K562 (cell line): ENCODE results near the gene MIP. TPM values are rescaled to one million over a fixed set of nuclear protein-coding genes. Genes with fewer than 3 reads are reported as not detected.

Experiments
- ELF2 ChIP-seq: fragments of 250-450 bp; sonication (Bioruptor Pico); IDR thresholded peaks from 2 replicates; pipeline ENCODE4 v1.5.0; 2021; ENCODE audit warnings: mild to moderate bottlenecking
- FOXA3 ChIP-seq, 2 experiments: fragments of 450-650 bp in 1 of 2; sonication (generic) in 1 of 2; formaldehyde crosslinking; IDR thresholded peaks in 1 of 2; conservative IDR thresholded peaks in 1 of 2; 2 replicates each; pipeline versions ENCODE4 v1.4.0 to v1.8.0; 2020 to 2022; ENCODE audit warnings: mild to moderate bottlenecking in 2 of 2, missing genetic modification reagents in 1 of 2
- FOXJ2 ChIP-seq: fragments of 200-800 bp; sonication (Bioruptor generic); IDR thresholded peaks from 2 replicates; pipeline ENCODE4 v1.6.1; 2016; ENCODE audit warnings: missing genetic modification characterization, missing compliant biosample characterization
- GATA2 ChIP-seq: sonication (generic); formaldehyde crosslinking; IDR thresholded peaks from 2 replicates; pipeline ENCODE4 v1.4.0; 2020; ENCODE audit warnings: mild to moderate bottlenecking, missing genetic modification reagents
- RCOR1 ChIP-seq, 2 experiments: IDR thresholded peaks; 2 replicates each; pipeline ENCODE4 v1.6.1; 2012; ENCODE audit warnings: low read depth in 2 of 2, low read length in 2 of 2, borderline replicate concordance in 1 of 2, improper control_type of control experiment in 1 of 2
- REST ChIP-seq, 2 experiments: fragments of 450-650 bp; formaldehyde crosslinking in 1 of 2; IDR thresholded peaks; 2 replicates each; pipeline versions ENCODE4 v1.4.0 to v1.6.1; 2014 to 2020; ENCODE audit warnings: mild to moderate bottlenecking in 2 of 2, borderline replicate concordance in 1 of 2, low read depth in 1 of 2
- TEAD1 ChIP-seq, 2 experiments: fragments of 450-650 bp in 1 of 2; sonication (generic) in 1 of 2; formaldehyde crosslinking; IDR thresholded peaks; 2 replicates each; pipeline versions ENCODE4 v1.4.0 to v1.8.0; 2020 to 2022; ENCODE audit warnings: mild to moderate bottlenecking in 2 of 2, missing genetic modification reagents in 1 of 2
- polyA plus RNA-seq, 8 experiments: library from polyadenylated mRNA; depleted of rRNA in 4 of 8; stranded (reverse) in 5 of 8; unstranded in 3 of 8; fragments of >200 nt; fragmentation: Nextera tagmentation in 2 of 8; fragmentation: Illumina TruSeq in 1 of 8; extraction: Ambion mirVana in 2 of 8; extraction: Trizol in 1 of 8; gene quantifications; 2 replicates each; pipeline versions ENCODE4 v1.2.1 to v1.2.3, GENCODE V29; 2011 to 2014; ENCODE audit warnings: inconsistent platforms in 1 of 8, missing spikeins in 1 of 8
- total RNA-seq, 7 experiments: library from RNA; depleted of rRNA in 6 of 7; stranded (reverse); fragments of >200 nt in 6 of 7; fragmentation: Illumina TruSeq in 2 of 7; extraction: Trizol in 2 of 7; gene quantifications; 2 replicates each; pipeline versions ENCODE4 v1.2.1 to v1.2.3, GENCODE V29; 2011 to 2021; ENCODE audit warnings: low replicate concordance in 1 of 7
- TF ChIP-seq, protein P1 (sequence below): fragments of 250-450 bp; sonication (Bioruptor Pico); IDR thresholded peaks from 2 replicates; pipeline ENCODE4 v1.4.0; 2020
- TF ChIP-seq, protein P2 (sequence below), 2 experiments: fragments of 450-650 bp; conservative IDR thresholded peaks; 2 replicates each; pipeline ENCODE4 v1.6.1; 2017; ENCODE audit warnings: mild to moderate bottlenecking in 2 of 2, moderate library complexity in 2 of 2

MIP gene
- total and polyA plus RNA-seq, 9 of the 15 experiments (the other 6 are each of a cell fraction or from before 2014, with no cell fraction given) = 0.09 to 0.36 (median 0.19) TPM; not detected in 5

DNA sequence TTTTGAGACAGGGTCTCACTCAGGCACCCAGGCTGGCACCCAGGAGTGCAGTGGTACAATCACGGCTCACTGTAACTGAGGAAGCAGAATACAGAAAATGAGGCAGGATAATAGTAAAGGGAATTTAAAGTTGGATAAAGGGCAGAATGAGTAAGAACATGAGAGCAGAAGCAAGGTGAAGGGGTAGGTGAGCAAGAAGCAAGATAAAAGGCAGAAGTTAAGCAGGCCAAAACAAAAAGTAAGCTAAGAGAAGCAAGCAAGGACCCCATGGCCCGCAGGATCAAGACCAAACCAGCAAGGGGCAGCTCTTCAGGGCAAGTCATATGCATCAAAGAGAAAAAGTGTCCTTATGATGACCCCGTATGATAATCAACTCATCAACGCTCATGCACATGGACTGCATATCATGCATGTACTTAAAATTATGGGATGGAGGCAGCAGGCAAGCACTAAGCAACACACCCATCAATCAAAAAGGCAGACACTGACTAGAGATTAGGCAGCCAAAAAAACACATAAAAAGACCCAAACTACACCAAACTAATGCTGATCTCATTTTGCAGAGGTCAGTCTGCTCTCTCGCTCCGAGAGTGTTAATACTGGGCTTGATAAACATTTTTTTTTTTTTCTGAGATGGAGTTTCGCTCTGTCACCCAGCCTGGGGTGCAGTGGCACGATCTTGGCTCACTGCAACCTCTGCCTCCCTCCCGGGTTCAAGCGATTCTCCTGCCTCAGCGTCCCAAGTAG is 16.9 kb downstream of the MIP start (continued):
- TF ChIP-seq, protein P1, sequence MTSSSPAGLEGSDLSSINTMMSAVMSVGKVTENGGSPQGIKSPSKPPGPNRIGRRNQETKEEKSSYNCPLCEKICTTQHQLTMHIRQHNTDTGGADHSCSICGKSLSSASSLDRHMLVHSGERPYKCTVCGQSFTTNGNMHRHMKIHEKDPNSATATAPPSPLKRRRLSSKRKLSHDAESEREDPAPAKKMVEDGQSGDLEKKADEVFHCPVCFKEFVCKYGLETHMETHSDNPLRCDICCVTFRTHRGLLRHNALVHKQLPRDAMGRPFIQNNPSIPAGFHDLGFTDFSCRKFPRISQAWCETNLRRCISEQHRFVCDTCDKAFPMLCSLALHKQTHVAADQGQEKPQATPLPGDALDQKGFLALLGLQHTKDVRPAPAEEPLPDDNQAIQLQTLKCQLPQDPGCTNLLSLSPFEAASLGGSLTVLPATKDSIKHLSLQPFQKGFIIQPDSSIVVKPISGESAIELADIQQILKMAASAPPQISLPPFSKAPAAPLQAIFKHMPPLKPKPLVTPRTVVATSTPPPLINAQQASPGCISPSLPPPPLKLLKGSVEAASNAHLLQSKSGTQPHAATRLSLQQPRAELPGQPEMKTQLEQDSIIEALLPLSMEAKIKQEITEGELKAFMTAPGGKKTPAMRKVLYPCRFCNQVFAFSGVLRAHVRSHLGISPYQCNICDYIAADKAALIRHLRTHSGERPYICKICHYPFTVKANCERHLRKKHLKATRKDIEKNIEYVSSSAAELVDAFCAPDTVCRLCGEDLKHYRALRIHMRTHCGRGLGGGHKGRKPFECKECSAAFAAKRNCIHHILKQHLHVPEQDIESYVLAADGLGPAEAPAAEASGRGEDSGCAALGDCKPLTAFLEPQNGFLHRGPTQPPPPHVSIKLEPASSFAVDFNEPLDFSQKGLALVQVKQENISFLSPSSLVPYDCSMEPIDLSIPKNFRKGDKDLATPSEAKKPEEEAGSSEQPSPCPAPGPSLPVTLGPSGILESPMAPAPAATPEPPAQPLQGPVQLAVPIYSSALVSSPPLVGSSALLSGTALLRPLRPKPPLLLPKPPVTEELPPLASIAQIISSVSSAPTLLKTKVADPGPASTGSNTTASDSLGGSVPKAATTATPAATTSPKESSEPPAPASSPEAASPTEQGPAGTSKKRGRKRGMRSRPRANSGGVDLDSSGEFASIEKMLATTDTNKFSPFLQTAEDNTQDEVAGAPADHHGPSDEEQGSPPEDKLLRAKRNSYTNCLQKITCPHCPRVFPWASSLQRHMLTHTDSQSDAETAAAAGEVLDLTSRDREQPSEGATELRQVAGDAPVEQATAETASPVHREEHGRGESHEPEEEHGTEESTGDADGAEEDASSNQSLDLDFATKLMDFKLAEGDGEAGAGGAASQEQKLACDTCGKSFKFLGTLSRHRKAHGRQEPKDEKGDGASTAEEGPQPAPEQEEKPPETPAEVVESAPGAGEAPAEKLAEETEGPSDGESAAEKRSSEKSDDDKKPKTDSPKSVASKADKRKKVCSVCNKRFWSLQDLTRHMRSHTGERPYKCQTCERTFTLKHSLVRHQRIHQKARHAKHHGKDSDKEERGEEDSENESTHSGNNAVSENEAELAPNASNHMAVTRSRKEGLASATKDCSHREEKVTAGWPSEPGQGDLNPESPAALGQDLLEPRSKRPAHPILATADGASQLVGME = no peak
- TF ChIP-seq ELF2 (CRISPR knock-in tag) = 0 out of 2 replicates have a peak, but pooled peaks have one; percentile 26
- peak in 1 of 2 experiments; percentile 73; a peak in 3 of 4 replicates for TF ChIP-seq RCOR1 (IDR thresholded peaks at IDR 0.05; ENCODE audit: borderline replicate concordance in 1 of 2, low read depth in 2 of 2, low read length in 2 of 2)
- TF ChIP-seq, protein P2, sequence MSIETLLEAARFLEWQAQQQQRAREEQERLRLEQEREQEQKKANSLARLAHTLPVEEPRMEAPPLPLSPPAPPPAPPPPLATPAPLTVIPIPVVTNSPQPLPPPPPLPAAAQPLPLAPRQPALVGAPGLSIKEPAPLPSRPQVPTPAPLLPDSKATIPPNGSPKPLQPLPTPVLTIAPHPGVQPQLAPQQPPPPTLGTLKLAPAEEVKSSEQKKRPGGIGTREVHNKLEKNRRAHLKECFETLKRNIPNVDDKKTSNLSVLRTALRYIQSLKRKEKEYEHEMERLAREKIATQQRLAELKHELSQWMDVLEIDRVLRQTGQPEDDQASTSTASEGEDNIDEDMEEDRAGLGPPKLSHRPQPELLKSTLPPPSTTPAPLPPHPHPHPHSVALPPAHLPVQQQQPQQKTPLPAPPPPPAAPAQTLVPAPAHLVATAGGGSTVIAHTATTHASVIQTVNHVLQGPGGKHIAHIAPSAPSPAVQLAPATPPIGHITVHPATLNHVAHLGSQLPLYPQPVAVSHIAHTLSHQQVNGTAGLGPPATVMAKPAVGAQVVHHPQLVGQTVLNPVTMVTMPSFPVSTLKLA (conservative IDR thresholded peaks at IDR 0.05) = peak in 1 of 2 experiments; percentile 76; a peak in 3 of 4 replicates
- TF ChIP-seq FOXJ2 = no peak
- TF ChIP-seq FOXA3 (CRISPR knock-in tag; conservative IDR thresholded peaks at IDR 0.05 in 1 of 2, IDR thresholded peaks at IDR 0.05 in 1 of 2) = no peak
- peak; percentile 97 for TF ChIP-seq REST (IDR thresholded peaks at IDR 0.05; ENCODE audit: borderline replicate concordance)
- TF ChIP-seq REST (CRISPR knock-in tag; IDR thresholded peaks at IDR 0.05; ENCODE audit: low read depth) = no peak
- peak; percentile 90 for TF ChIP-seq GATA2
- peak in 1 of 2 experiments; percentile 82; a peak in 2 of 4 replicates for TF ChIP-seq TEAD1 (CRISPR knock-in tag; IDR thresholded peaks at IDR 0.05)
